Colonic mucosa (tissue), 4 donors: ENCODE results near the gene OR5A2. TPM values are rescaled to one million over a fixed set of nuclear protein-coding genes. Genes with fewer than 3 reads are reported as not detected.
"Not testable (repeated sequence)": the region's sequence is repeated elsewhere in the genome, so short reads cannot be mapped to it uniquely, and the experiment has no call there.

Experiments
- DNase-seq: peaks from one replicate; pipeline ENCODE4 v3.0.0-alpha.2; 2020
- H3K27ac ChIP-seq: fragments of 200-600 bp; one replicate; pipeline ENCODE4 v1.8.0; 2021
- H3K27me3 ChIP-seq: fragments of 200-600 bp; one replicate; pipeline ENCODE4 v1.8.0; 2021
- H3K36me3 ChIP-seq: fragments of 200-600 bp; one replicate; pipeline ENCODE4 v1.8.0; 2021
- H3K4me1 ChIP-seq: fragments of 200-600 bp; one replicate; pipeline ENCODE4 v1.8.0; 2021; ENCODE audit warnings: mild to moderate bottlenecking
- H3K4me3 ChIP-seq: fragments of 200-600 bp; one replicate; pipeline ENCODE4 v1.8.0; 2021
- H3K9ac ChIP-seq, 2 donors: one replicate each; pipeline ENCODE4 v1.7.0; 2013; ENCODE audit warnings: control low read depth in 2 of 2, low read depth in 2 of 2, low read length in 2 of 2
- H3K9me3 ChIP-seq: fragments of 200-600 bp; one replicate; pipeline ENCODE4 v1.8.0; 2021
- CTCF ChIP-seq: fragments of 200-600 bp; IDR thresholded peaks from one replicate; pipeline ENCODE4 v1.8.0; 2022; ENCODE audit warnings: antibody characterized with exemption, mild to moderate bottlenecking
- intact Hi-C: fragments of 100-400 bp; cut with DNase I; formaldehyde crosslinking; loops from one replicate; pipeline ENCODE4 v1.14.1; 2022
- total RNA-seq, 2 donors: library from RNA; stranded (reverse); fragmentation: NEBNext Ultra II Directional in 1 of 2; extraction: Animal tissue kit (Norgen Biotek cat#: 25700) in 1 of 2; gene quantifications; one replicate each; pipeline ENCODE4 v1.2.1, GENCODE V29; 2021
- donor health status: healthy.
- donor health status: DM: no; HTN: no; CAD: no.
- donor health status: DM: no; HTN: no; CAD: no.

The OR5A2 gene
- total RNA-seq, 2 donors from 2014 or later, result not detected

DNA sequence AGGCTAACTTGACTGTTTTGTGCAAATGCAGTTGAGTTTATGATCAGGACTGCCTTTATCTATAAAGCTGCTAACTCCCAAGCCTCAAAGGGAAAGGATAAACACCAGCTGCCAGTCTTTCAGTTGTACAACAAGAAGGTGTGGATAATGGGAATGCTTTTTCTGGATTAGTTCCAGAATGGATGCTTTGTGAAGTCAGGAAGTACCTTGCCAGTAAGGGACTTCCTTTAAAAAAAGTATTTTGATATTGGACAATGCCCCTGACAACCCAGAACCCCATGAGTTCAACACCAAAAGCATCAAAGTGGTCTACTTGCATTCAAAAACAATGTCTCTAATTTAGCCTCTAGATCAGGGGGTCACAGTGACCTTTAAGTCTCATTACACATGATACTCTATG is 32.0 kb downstream of the OR5A2 start:
- no peaks in the 10 kb centered on the region for H3K36me3 ChIP-seq
- no peaks in the 10 kb centered on the region for H3K9me3 ChIP-seq
- no peak for DNase-seq
- intact Hi-C loops, result no loop called here
- H3K27ac ChIP-seq, result no peak overlapping the region
- H3K27me3 ChIP-seq, result no peaks in the 10 kb centered on the region
- H3K4me1 ChIP-seq, result no peaks in the 10 kb centered on the region
- TF ChIP-seq CTCF, result no peak
- H3K9ac ChIP-seq, result no peak overlapping the region
- no peak overlapping the region for H3K4me3 ChIP-seq

DNA sequence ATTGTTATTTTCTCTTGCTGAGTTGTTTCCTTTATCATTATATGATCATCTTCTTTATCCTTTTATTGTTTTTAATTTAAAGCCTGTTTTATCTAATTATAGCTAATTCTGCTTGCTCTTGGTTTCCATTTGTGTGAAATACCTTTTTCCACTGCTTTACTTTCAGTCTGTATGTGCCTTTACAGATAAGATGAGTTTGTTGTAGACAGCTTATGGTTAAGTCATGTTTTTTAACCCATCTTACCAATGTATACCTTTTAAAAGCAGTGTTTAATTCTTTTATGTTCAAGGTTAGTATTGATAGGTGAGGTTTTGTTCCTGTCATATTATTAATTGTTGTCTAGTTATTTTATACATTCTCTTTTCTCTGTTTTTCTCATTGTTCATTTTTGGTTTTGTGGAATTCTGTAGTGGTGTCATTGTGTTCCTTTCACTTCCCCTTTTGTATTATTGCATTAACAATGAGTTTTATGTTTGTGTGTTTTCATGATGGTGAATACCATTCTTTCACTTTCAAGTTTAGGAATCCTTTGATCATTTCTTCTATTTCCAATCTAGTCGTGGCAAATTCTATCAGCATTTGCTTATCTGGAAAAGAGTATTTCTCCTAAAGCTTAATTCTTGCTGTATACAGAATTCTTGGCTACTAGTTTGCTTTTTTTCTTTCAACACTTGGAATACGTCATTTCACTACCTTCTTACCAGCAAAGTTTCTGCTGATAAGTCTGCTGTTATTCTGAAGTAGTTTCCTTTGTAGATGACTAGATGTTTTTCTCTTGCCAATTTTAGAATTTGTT is 45.8 kb downstream of the OR5A2 start:
- H3K4me1 ChIP-seq, result no peaks in the 10 kb centered on the region
- H3K9me3 ChIP-seq, result no peaks in the 10 kb centered on the region
- no peaks in the 10 kb centered on the region for H3K27me3 ChIP-seq
- no peaks in the 10 kb centered on the region for H3K36me3 ChIP-seq
- no peak overlapping the region for H3K9ac ChIP-seq
- no peak overlapping the region for H3K27ac ChIP-seq
- H3K4me3 ChIP-seq, result no peak overlapping the region
- intact Hi-C loops, result no loop called here
- TF ChIP-seq CTCF, result no peak
- DNase-seq, result no peak

- H3K9ac ChIP-seq, DNase-seq, H3K4me1 ChIP-seq, H3K27me3 ChIP-seq, H3K27ac ChIP-seq, H3K4me3 ChIP-seq, H3K9me3 ChIP-seq, intact Hi-C loops, H3K36me3 ChIP-seq: not testable (repeated sequence)
Observed at GRCh38 chr11:59372324-59372723, 53.9 kb downstream of the OR5A2 start.

DNA sequence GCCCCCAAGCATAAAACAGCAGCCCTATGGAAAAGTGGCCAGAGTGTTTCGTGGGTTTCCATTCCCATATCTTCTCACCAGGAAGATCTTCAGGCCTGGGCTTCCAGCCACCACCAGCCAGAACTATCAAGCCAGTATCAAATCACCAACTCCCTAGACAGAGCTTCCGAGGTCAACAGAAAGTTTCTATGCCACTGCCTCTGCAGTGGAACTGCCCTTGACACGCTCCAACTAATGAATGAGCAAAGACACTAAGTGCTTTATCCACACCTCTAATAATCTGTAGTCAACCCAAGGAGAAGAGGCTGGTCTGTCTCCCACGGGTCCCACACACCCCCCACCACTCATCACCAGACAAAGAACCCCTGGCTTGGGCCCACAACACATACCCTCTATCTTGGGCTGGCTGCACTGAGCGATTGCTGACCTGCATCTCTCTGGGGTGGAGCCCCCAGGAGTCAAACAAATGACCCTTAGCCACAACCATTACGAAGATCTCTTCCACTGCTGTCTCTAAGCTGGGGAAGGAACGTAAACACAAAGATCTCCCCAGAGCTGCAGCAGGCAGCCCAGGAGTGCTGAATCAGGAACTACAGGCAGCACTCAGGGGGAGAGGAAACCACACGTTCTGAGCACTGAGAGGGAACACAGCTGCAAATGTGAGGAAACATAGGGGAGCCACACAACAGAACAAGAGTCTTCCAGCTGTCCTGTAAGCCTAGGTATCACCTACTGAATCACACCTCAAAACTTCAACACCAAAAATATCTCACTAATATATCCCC is 57.8 kb downstream of the OR5A2 start:
- H3K27me3 ChIP-seq, result no peaks in the 10 kb centered on the region
- no peaks in the 10 kb centered on the region for H3K9me3 ChIP-seq
- H3K4me3 ChIP-seq, result no peak overlapping the region

More for the DNA sequence above, 57.8 kb downstream of the OR5A2 start:
- Histone ChIP-seq H3K4me1 (no peaks in the 10 kb centered on the region), H3K36me3 (no peaks in the 10 kb centered on the region), H3K27ac (no peak overlapping the region), H3K9ac (no peak overlapping the region)
- no peak for DNase-seq
- intact Hi-C loops, result no loop called here
- TF ChIP-seq CTCF, result no peak

Other genes starting within 250 kb of the OR5A2 start
- 10 to 100 TPM in 1 of 2 donors, 1 to 10 TPM in 1; 4.7 to 17.6 TPM for gene MPEG1, start 213.5 kb downstream of the OR5A2 start, total RNA-seq
- gene OR5AN1, start 67.5 kb downstream of the OR5A2 start, total RNA-seq, result not detected
- not detected for gene OR5A1, start 10.1 kb upstream of the OR5A2 start, total RNA-seq
- gene OR4D6, start 30.5 kb upstream of the OR5A2 start, total RNA-seq, result not detected
- gene OR4D10, start 46.9 kb upstream of the OR5A2 start, total RNA-seq, result not detected
- not detected for gene OR4D11, start 77.2 kb upstream of the OR5A2 start, total RNA-seq
- gene OR4D9, start 85.1 kb upstream of the OR5A2 start, total RNA-seq, result not detected
- 10 to 100 TPM; 57.1 to 64.7 TPM for gene OSBP, start 189.4 kb upstream of the OR5A2 start, total RNA-seq
- 10 to 100 TPM; 43.3 to 47.3 TPM for gene PATL1, start 242.6 kb upstream of the OR5A2 start, total RNA-seq